Adrenal gland (tissue), 12 donors: ENCODE measurements around the gene ADIPOQ. TPM values are rescaled to one million over a fixed set of nuclear protein-coding genes. Genes with fewer than 3 reads are reported as not detected.
"Not testable (repeated sequence)": the region's sequence is repeated elsewhere in the genome, so short reads cannot be mapped to it uniquely, and the experiment has no call there.

Experiments used
- DNase-seq, 7 donors: peaks; one replicate each; pipeline ENCODE4 v3.0.0-alpha.2; 2019 to 2020
- H3K27ac ChIP-seq, 5 donors: fragments of 200-600 bp; sonication (generic) in 4 of 5; 1 replicate in 3 of 5; 2 replicates in 2 of 5; pipeline versions ENCODE4 v1.5.1 to v1.8.0; 2016 to 2020; ENCODE audit warnings: mild to moderate bottlenecking in 1 of 5
- H3K27me3 ChIP-seq: fragments of 200-600 bp; 2 replicates; pipeline ENCODE4 v1.8.0; 2021
- H3K36me3 ChIP-seq, 2 donors: fragments of 200-600 bp; replicated peaks in 1 of 2; 1 replicate in 1 of 2; 2 replicates in 1 of 2; pipeline versions ENCODE4 v1.5.1 to v1.8.0; 2018 to 2022
- H3K4me1 ChIP-seq, 2 donors: fragments of 200-600 bp; replicated peaks in 1 of 2; 1 replicate in 1 of 2; 2 replicates in 1 of 2; pipeline versions ENCODE4 v1.5.1 to v1.8.0; 2018 to 2021
- H3K4me3 ChIP-seq, 4 donors: fragments of 200-600 bp; sonication (generic) in 3 of 4; one replicate each; pipeline ENCODE4 v1.5.1; 2016 to 2018
- H3K9me3 ChIP-seq, 3 donors: fragments of 200-600 bp; sonication (generic) in 1 of 3; replicated peaks in 1 of 3; 1 replicate in 2 of 3; 2 replicates in 1 of 3; pipeline versions ENCODE4 v1.5.1 to v1.8.0; 2016 to 2021
- POLR2A ChIP-seq, 2 donors: fragments of 450-650 bp; IDR thresholded peaks; one replicate each; pipeline ENCODE4 v1.6.1; 2017; ENCODE audit warnings: antibody characterized with exemption in 2 of 2, mild to moderate bottlenecking in 2 of 2, moderate library complexity in 1 of 2
- WGBS, 4 donors: extraction: QIAGEN DNeasy Blood & Tissue Kit in 2 of 4; methylation state at CpG; one replicate each; pipeline versions ENCODE4 v1.1.5 to v1.1.7; 2013 to 2017; 5-methylcytosine and 5-hydroxymethylcytosine counted together
- intact Hi-C, 2 donors: fragments of 100-400 bp; cut with DNase I; formaldehyde crosslinking; loops; one replicate each; pipeline versions ENCODE4 v1.14.1 to v1.15.0; 2022 to 2023
- polyA plus RNA-seq, 3 donors: library from polyadenylated mRNA; stranded (reverse); fragments of 200-250 nt in 2 of 3; fragments of 350-450 nt in 1 of 3; fragmentation: Illumina TruSeq in 1 of 3; extraction: RNeasy Lipid Tissue Mini Kit (QIAGEN cat#74804) in 1 of 3; gene quantifications; one replicate each; pipeline ENCODE4 v1.2.3, GENCODE V29; 2013 to 2014
- total RNA-seq, 9 donors: library from RNA; depleted of rRNA in 4 of 9; stranded (reverse); fragments of >200 nt in 4 of 9; fragments of 120-200 nt in 1 of 9; fragmentation: NEBNext Ultra II Directional in 1 of 9; extraction: Animal tissue kit (Norgen Biotek cat#: 25700) in 1 of 9; gene quantifications; one replicate each; pipeline versions ENCODE4 v1.1.0 to v1.2.4, GENCODE V29; 2013 to 2023
- TF ChIP-seq, protein P1 (sequence below), 6 experiments: fragments of 450-650 bp in 4 of 6; fragments of 200-600 bp in 2 of 6; sonication (generic) in 1 of 6; IDR thresholded peaks; 1 replicate in 5 of 6; 2 replicates in 1 of 6; pipeline versions ENCODE4 v1.5.1 to v1.8.0; 2016 to 2021; ENCODE audit warnings: antibody characterized with exemption in 6 of 6, mild to moderate bottlenecking in 2 of 6, moderate library complexity in 1 of 6
- donor health status: healthy with polysubstance abuse.
- donor health status: Bipolar disorder and iron deficiency.
- donor health status: DM: yes; HTN: yes; CAD: no.
- donor health status: DM: no; HTN: no; CAD: no.
- donor health status: DM: no; HTN: no; CAD: no.
- donor health status: DM: yes; HTN: yes; CAD: no.

The ADIPOQ gene
- total and polyA plus RNA-seq, 12 donors = 0.18 to 18.0 (median 1.3) TPM; not detected in 1

DNA sequence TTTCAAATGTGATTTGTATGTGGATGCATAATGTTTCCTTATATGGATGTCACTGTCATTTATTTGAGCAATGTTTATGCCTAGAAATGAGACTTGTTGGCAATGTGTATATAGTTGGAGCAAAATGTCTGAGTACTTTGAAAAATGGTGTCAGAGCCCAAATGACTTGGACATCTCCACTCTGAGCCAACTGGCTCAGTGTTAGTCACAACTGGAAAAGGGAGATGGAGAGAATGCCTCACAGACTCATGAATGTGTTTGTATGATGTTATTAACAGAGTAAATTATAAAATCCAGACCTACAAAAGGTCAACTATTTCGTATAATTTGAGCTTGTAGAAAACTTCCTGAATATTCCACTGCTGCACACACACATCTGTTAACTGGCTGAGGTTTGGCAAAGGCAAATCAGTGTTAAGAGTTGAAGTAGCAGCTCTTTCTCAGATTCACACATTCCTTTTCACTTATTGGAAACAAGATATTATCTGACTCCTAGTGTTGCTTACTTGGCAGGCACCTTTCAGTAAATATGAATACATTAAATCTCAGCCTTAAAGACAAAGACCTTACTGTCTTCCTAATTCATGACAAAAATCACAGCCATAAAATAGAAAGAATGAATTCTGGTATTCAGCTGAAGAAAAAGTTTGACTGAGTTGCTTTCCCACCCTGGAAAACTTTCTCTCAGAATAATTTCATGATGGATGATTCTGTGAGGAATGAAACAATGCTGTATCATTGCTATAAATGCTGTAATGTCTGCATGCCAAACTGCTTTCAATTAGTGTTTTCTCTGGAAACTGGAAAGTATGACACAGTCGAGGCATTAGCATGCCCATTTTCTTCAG lies 27.0 kb downstream of the ADIPOQ start:
- Histone ChIP-seq H3K4me3 (no peak overlapping the region), H3K27ac (peak overlapping the region in 1 of 5 donors; percentile 16), H3K4me1 (peaks cover 0 to 7% of the 10 kb centered on the region in 2 donors), H3K27me3 (no peaks in the 10 kb centered on the region), H3K9me3 (no peaks in the 10 kb centered on the region), H3K36me3 (no peaks in the 10 kb centered on the region)
- 29 to 49% (median 34%) methylated on average over 2 of the region's 2 CpGs for WGBS, 4 donors
- TF ChIP-seq, protein P1, sequence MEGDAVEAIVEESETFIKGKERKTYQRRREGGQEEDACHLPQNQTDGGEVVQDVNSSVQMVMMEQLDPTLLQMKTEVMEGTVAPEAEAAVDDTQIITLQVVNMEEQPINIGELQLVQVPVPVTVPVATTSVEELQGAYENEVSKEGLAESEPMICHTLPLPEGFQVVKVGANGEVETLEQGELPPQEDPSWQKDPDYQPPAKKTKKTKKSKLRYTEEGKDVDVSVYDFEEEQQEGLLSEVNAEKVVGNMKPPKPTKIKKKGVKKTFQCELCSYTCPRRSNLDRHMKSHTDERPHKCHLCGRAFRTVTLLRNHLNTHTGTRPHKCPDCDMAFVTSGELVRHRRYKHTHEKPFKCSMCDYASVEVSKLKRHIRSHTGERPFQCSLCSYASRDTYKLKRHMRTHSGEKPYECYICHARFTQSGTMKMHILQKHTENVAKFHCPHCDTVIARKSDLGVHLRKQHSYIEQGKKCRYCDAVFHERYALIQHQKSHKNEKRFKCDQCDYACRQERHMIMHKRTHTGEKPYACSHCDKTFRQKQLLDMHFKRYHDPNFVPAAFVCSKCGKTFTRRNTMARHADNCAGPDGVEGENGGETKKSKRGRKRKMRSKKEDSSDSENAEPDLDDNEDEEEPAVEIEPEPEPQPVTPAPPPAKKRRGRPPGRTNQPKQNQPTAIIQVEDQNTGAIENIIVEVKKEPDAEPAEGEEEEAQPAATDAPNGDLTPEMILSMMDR (IDR thresholded peaks at IDR 0.05) = no peak
- no peak for TF ChIP-seq POLR2A (IDR thresholded peaks at IDR 0.05)
- intact Hi-C loops = no loop called here
- no peak for DNase-seq

DNA sequence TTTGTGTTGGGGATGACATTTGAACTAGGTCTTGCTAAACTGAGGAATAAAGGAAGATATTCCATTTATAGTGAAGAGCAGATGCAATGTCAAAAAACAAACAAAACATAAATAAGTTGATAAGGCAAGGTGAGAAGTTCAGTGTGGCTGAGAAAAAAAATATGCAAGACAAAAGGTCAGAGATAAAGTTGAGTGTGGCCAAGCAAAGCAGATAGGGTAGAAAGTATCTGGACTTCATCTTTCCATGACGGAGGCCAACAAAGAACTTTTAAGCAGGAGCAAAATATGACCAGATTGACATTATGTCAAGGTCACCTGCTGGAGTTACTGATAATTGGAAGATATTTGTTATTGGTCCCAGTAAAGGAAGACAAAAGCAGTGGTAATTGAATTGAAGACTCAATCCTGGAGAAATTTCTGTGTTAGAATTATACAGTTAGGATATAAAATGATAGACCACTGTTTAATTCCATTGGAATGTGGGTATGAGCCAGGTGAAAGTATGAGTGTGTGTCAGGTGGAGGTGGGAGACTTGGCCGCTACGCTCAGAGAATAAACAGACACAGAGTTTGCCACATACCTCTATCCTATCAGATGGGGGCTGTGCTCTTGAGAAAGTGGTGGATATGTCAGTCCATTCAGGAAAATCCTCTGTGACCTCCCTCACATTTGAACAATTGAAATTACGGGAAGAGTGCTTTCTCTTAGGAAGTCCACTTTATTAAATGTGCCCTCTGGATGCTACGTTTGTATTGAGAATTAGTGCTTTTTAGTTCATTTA lies 28.1 kb downstream of the ADIPOQ start:
- no peaks in the 10 kb centered on the region for H3K36me3 ChIP-seq
- no peaks in the 10 kb centered on the region for H3K9me3 ChIP-seq
- no peak overlapping the region for H3K4me3 ChIP-seq
- 58 to 79% (median 68%) methylated on average over 5 of the region's 5 CpGs for WGBS, 4 donors
- DNase-seq = no peak
- H3K4me1 ChIP-seq = peaks cover 0 to 7% of the 10 kb centered on the region in 2 donors
- H3K27me3 ChIP-seq = no peaks in the 10 kb centered on the region
- TF ChIP-seq, protein P1 (IDR thresholded peaks at IDR 0.05) = no peak
- TF ChIP-seq POLR2A (IDR thresholded peaks at IDR 0.05) = no peak
- H3K27ac ChIP-seq = peak overlapping the region in 2 of 5 donors; percentile 62 to 63
- intact Hi-C loops = no loop called here

DNA sequence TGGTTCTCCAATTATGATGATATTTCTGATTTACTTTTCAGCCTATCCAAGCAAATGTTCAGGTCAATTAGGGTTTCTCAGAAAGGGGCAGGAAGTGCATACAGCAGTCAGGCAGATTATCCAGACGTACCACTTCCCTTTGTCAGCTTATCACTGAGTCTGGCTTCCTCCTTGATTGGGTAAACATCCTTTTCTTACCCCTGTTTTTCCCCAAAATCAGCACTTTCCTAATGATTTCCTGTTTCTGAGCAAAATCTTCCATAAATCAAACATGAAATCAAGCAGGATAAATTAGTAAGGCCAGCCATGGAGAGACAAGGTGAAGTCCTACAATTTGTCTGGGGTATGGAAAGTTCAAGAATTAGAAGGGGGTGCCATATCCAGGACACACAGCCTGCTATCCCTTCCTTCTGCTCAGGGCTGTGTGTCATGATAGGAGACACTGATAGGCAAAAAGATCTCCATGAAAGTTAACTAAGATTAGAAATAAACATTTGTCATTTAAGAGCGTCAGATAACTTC lies 29.0 kb downstream of the ADIPOQ start:
- Histone ChIP-seq H3K27me3 (no peaks in the 10 kb centered on the region), H3K4me1 (peaks cover 0 to 7% of the 10 kb centered on the region in 2 donors), H3K4me3 (no peak overlapping the region), H3K9me3 (no peaks in the 10 kb centered on the region), H3K36me3 (no peaks in the 10 kb centered on the region), H3K27ac (peak overlapping the region in 2 of 5 donors; percentile 62 to 63)
- 38 to 47% (median 43%) methylated on average over 2 of the region's 2 CpGs for WGBS, 4 donors
- TF ChIP-seq POLR2A (IDR thresholded peaks at IDR 0.05) = no peak
- intact Hi-C loops = no loop called here
- DNase-seq = peak in 1 of 7 donors; percentile 26

DNA sequence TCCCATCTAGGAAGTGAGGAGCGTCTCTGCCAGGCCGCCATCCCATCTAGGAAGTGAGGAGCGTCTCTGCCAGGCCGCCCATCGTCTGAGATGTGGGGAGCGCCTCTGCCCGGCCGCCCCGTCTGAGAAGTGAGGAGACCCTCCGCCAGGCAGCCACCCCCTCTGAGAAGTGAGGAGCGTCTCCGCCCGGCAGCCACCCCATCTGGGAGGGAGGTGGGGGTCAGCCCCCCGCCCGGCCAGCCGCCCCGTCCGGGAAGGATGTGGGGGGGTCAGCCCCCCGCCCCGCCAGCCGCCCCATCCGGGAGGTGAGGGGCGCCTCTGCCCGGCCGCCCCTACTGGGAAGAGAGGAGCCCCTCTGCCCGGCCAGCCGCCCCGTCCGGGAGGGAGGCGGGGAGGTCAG lies 31.3 kb downstream of the ADIPOQ start:
- H3K27me3 ChIP-seq, DNase-seq, H3K4me1 ChIP-seq, H3K4me3 ChIP-seq, H3K36me3 ChIP-seq, intact Hi-C loops, H3K27ac ChIP-seq, H3K9me3 ChIP-seq: not testable (repeated sequence)
- 92 to 96% methylated on average over 15 to 22 of the region's 30 CpGs; no CpG with 5 or more reads in 2 of the 4 donors for WGBS, 4 donors

DNA sequence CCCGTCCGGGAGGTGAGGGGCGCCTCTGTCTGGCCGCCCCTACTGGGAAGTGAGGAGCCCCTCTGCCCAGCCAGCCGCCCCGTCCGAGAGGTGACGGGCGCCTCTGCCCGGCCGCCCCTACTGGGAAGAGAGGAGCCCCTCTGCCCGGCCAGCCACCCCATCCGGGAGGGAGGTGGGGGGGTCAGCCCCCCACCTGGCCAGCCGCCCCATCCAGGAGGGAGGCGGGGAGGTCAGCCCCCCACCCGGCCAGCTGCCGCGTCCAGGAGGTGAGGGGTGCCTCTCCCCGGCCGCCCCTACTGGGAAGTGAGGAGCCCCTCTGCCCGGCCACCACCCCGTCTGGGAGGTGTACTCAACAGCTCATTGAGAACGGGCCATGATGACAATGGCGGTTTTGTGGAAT lies 31.7 kb downstream of the ADIPOQ start:
- 84 to 95% (median 90%) methylated on average over 3 to 10 of the region's 24 CpGs for WGBS, 4 donors
- H3K4me1 ChIP-seq, H3K4me3 ChIP-seq, DNase-seq, H3K27me3 ChIP-seq, intact Hi-C loops, H3K36me3 ChIP-seq, H3K9me3 ChIP-seq, H3K27ac ChIP-seq: not testable (repeated sequence)

DNA sequence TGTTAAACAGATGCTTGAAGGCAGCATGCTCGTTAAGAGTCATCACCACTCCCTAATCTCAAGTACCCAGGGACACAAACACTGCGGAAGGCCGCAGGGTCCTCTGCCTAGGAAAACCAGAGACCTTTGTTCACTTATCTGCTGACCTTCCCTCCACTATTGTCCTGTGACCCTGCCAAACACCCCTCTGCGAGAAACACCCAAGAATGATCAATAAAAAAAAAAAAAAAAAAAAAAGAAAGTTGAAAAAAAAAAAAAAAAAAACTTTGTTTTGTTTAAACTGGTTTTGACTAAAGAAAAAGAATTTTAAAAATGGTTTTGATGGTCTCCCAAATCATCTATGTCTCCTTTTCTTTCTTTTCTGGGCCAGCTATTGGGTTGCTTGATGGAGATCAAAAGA lies 32.3 kb downstream of the ADIPOQ start:
- H3K4me3 ChIP-seq, H3K27me3 ChIP-seq, intact Hi-C loops, H3K9me3 ChIP-seq, DNase-seq, H3K36me3 ChIP-seq, H3K4me1 ChIP-seq, H3K27ac ChIP-seq: not testable (repeated sequence)
- WGBS, 4 donors = 78 to 92% (median 82%) methylated on average over 1 to 3 of the region's 4 CpGs
